ENCODE results near the gene WNT3A. TPM values are rescaled to one million over a fixed set of nuclear protein-coding genes. Genes with fewer than 3 reads are reported as not detected.

The WNT3A gene
- total and polyA plus RNA-seq, 9 of the 15 experiments (the other 6 are each of a cell fraction or from before 2014, with no cell fraction given) = not detected

DNA sequence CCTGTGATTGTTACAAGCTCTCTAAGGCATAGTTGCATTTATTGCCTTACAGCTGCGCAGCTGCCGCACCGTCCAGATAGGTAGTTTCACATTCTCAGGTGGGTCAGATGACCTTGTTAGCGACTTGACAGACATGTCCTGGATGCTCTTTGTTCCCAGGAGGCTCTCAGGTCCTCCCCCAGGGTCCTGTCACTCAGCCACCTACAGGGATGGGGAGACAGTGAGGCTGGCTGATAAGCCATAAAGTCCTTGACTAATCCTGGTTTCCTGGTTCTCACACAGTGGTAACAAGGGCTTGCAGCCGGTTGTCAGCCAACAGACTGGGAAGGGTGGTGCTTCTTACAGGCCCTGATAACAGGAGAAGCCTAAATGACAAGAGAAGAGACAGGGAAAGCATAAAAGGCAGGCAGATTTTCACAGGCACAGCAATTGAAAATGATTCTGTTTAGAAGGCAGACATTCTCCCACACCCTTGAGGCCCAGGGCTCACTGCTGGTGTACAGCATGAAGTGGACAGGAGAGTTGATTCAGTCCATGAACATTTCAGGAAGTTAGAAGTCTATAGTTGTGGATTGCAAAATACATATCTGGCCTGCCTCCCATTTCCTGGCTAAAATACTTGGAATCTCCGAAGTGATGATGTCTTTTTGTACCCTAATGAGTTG is 78.6 kb downstream of the WNT3A start (continued):
- TF ChIP-seq, protein P1, sequence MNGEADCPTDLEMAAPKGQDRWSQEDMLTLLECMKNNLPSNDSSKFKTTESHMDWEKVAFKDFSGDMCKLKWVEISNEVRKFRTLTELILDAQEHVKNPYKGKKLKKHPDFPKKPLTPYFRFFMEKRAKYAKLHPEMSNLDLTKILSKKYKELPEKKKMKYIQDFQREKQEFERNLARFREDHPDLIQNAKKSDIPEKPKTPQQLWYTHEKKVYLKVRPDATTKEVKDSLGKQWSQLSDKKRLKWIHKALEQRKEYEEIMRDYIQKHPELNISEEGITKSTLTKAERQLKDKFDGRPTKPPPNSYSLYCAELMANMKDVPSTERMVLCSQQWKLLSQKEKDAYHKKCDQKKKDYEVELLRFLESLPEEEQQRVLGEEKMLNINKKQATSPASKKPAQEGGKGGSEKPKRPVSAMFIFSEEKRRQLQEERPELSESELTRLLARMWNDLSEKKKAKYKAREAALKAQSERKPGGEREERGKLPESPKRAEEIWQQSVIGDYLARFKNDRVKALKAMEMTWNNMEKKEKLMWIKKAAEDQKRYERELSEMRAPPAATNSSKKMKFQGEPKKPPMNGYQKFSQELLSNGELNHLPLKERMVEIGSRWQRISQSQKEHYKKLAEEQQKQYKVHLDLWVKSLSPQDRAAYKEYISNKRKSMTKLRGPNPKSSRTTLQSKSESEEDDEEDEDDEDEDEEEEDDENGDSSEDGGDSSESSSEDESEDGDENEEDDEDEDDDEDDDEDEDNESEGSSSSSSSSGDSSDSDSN (IDR thresholded peaks at IDR 0.05; ENCODE audit: borderline replicate concordance in 1 of 2, low read depth in 2 of 2, low read length in 2 of 2) = peak; percentile 50 to 83; a peak in 2 of 4 replicates
- TF ChIP-seq, protein P2, sequence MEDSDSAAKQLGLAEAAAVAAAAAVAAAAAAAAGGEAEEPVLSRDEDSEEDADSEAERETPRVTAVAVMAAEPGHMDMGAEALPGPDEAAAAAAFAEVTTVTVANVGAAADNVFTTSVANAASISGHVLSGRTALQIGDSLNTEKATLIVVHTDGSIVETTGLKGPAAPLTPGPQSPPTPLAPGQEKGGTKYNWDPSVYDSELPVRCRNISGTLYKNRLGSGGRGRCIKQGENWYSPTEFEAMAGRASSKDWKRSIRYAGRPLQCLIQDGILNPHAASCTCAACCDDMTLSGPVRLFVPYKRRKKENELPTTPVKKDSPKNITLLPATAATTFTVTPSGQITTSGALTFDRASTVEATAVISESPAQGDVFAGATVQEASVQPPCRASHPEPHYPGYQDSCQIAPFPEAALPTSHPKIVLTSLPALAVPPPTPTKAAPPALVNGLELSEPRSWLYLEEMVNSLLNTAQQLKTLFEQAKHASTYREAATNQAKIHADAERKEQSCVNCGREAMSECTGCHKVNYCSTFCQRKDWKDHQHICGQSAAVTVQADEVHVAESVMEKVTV (CRISPR knock-in tag; IDR thresholded peaks at IDR 0.05) = 0 out of 2 replicates have a peak, but pooled peaks have one; percentile 25
- TF ChIP-seq POLR2AphosphoS5 (IDR thresholded peaks at IDR 0.05; ENCODE audit: control insufficient read depth, insufficient read depth, low read depth, low read length) (peak; percentile 65), EP300 (IDR thresholded peaks at IDR 0.05; ENCODE audit: low read length) (peak; percentile 58; the same call in 1 of the 2 replicates), MEIS2 (IDR thresholded peaks at IDR 0.05; ENCODE audit: partially characterized antibody) (peak; percentile 69)
- TF ChIP-seq, protein P3, sequence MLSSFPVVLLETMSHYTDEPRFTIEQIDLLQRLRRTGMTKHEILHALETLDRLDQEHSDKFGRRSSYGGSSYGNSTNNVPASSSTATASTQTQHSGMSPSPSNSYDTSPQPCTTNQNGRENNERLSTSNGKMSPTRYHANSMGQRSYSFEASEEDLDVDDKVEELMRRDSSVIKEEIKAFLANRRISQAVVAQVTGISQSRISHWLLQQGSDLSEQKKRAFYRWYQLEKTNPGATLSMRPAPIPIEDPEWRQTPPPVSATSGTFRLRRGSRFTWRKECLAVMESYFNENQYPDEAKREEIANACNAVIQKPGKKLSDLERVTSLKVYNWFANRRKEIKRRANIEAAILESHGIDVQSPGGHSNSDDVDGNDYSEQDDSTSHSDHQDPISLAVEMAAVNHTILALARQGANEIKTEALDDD (IDR thresholded peaks at IDR 0.05) = peak; percentile 93
- TF ChIP-seq, protein P4, sequence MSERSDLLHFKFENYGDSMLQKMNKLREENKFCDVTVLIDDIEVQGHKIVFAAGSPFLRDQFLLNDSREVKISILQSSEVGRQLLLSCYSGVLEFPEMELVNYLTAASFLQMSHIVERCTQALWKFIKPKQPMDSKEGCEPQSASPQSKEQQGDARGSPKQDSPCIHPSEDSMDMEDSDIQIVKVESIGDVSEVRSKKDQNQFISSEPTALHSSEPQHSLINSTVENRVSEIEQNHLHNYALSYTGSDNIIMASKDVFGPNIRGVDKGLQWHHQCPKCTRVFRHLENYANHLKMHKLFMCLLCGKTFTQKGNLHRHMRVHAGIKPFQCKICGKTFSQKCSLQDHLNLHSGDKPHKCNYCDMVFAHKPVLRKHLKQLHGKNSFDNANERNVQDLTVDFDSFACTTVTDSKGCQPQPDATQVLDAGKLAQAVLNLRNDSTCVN (CRISPR knock-in tag; IDR thresholded peaks at IDR 0.05) = no peak
- TF ChIP-seq, protein P5, sequence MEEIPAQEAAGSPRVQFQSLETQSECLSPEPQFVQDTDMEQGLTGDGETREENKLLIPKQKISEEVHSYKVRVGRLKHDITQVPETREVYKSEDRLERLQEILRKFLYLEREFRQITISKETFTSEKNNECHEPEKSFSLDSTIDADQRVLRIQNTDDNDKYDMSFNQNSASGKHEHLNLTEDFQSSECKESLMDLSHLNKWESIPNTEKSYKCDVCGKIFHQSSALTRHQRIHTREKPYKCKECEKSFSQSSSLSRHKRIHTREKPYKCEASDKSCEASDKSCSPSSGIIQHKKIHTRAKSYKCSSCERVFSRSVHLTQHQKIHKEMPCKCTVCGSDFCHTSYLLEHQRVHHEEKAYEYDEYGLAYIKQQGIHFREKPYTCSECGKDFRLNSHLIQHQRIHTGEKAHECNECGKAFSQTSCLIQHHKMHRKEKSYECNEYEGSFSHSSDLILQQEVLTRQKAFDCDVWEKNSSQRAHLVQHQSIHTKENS (CRISPR knock-in tag; IDR thresholded peaks at IDR 0.05) = no peak
- TF ChIP-seq, protein P6, sequence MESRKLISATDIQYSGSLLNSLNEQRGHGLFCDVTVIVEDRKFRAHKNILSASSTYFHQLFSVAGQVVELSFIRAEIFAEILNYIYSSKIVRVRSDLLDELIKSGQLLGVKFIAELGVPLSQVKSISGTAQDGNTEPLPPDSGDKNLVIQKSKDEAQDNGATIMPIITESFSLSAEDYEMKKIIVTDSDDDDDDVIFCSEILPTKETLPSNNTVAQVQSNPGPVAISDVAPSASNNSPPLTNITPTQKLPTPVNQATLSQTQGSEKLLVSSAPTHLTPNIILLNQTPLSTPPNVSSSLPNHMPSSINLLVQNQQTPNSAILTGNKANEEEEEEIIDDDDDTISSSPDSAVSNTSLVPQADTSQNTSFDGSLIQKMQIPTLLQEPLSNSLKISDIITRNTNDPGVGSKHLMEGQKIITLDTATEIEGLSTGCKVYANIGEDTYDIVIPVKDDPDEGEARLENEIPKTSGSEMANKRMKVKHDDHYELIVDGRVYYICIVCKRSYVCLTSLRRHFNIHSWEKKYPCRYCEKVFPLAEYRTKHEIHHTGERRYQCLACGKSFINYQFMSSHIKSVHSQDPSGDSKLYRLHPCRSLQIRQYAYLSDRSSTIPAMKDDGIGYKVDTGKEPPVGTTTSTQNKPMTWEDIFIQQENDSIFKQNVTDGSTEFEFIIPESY (CRISPR knock-in tag; IDR thresholded peaks at IDR 0.05) = 0 out of 2 replicates have a peak, but pooled peaks have one; percentile 16
